HG02840 (cell line): Measurements from ENCODE around the gene OR4K14.
"Not testable (repeated sequence)": the region's sequence is repeated elsewhere in the genome, so short reads cannot be mapped to it uniquely, and the experiment has no call there.

Experiments
- ATAC-seq: cut with Tn5 transposase; IDR thresholded peaks from one replicate; pipeline ENCODE4 v1.9.1; 2021; ENCODE audit warnings: mild to moderate bottlenecking, moderate library complexity, moderate number of reproducible peaks; ENCODE audit not compliant: unreplicated experiment, low FRiP score

The OR4K14 gene, protein sequence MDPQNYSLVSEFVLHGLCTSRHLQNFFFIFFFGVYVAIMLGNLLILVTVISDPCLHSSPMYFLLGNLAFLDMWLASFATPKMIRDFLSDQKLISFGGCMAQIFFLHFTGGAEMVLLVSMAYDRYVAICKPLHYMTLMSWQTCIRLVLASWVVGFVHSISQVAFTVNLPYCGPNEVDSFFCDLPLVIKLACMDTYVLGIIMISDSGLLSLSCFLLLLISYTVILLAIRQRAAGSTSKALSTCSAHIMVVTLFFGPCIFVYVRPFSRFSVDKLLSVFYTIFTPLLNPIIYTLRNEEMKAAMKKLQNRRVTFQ

DNA sequence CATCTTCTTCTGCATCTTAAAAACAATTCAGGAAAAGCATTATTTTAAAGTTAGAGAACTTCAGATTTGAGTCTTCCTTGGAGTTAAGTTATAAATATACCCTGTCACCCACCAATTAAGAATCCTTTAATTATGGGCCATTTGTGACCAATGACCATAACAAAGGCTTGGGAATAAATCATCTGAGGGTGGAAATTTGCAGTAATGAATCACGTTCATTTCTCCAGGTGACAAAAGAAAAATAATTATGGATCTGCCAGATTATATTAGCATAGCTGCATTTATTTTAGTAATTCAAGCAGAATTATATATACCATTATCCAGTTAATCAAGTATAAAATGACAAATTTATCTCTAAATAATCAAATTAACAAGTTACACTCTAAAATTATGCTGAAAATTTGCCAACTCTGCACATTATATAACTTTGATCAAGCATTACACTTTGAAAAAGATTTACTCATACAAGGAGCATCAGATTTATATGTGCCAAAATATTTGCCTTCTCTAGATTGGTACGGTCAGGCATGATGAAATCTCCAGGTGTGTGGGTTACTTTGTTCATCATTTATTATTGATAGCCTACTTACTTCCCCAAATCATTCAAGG, at the start of gene OR4K14:
Gene OR4K14, minus strand, starts transcription at position 51 of the 609 bp plus-strand sequence. CDS start 4,114 bp downstream, outside the sequence.
- no peak for ATAC-seq

DNA sequence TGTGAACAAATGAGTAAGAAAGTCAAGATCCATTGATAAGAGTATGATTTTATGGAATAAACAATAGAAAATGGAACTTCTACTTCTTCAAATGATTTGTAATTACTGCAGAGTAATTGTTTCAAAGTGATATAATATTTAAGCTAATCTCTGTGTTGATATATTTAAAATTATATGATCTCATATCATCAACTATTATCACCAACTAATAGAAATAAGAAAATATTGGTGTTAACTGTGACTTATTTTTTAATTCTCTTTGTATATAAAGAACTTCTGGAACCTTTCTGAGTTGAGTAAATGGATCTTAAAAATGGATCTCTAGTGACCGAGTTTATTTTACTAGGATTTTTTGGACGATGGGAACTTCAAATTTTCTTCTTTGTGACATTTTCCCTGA, 40.6 kb upstream of the OR4K14 start, which contains the start of gene OR4L1:
Gene OR4L1, plus strand, starts transcription at position 301 of the 400 bp plus-strand sequence. Its CDS starts 0 bp downstream, at position 301.
- ATAC-seq, result no peak

DNA sequence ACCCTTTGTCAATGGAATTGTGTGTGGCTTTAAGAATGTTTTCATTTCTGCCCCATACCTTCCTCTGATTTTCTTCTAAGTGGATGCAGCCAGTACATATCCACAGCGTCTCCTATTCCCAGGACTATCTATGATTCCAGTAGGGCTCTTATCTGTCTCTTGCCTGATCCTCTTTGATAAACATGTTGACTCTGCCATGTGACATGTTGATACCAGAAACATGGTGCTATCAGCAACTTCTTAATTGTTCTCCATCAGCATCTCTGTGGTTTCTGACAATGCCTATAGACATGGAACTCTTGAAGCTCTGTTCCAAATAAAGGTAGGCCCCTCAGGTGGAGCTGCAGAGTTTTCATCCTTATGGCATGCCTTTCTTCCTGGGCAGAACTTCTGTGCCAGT, 29.1 kb upstream of the OR4K14 start:
- no peak for ATAC-seq

DNA sequence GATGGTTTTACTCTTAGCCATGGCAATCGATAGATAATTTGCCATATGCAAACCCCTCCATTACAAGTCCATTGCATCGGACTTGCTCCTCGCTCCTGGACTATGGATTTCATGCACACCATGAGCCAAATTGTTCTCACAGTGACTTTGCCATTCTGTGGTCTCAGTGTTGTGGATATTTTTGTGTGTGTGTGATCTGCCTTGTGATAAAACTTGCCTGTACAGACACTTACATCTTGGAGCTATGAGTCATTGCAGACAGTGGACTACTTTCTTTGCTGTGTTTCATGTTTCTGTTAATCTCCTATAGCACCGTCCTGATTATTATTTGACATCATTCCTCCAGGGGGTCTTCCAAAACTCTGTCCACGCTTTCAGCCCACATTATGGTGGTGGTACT, 25.1 kb upstream of the OR4K14 start:
- ATAC-seq, result no peak

DNA sequence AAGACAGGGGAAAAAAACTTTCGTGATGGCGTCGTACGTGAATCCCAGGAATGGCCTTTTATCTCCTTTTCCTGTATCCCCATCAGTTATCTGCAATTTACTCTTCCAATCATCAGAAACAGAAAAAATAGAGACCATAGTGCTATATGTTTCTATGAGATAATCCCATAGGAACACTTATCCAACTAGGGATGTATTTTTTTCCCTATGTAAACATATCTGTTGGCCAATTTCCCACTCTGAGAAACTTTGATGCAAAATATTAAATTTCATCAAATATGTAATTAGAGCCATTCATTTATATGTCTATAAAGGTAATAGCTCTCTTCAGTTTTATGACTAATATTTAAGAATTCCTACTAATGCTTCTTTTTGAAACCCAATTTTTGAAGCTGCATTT, 16.8 kb upstream of the OR4K14 start, which contains the start of gene OR4K13:
Gene OR4K13, minus strand, starts transcription at position 101 of the 400 bp plus-strand sequence. CDS start 1,280 bp downstream, outside the sequence.
- ATAC-seq, result no peak

DNA sequence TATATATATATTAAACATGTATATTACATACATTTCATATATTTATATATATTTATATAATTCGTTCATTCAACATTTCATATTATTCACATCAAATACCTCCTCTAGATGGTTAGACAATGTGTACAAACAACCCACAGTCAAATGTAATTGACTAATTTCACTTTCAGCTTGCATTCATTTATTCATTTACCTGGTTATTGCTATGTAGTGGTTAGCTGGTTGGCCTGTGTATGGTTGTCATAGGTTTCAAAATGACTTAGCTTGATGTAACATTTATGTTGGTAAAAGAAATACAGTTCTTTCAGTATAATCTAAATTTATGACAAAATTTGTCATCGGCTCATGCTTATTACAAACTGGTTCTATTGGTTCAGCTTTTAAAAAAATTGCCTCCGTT, 16.3 kb upstream of the OR4K14 start:
- no peak for ATAC-seq

DNA sequence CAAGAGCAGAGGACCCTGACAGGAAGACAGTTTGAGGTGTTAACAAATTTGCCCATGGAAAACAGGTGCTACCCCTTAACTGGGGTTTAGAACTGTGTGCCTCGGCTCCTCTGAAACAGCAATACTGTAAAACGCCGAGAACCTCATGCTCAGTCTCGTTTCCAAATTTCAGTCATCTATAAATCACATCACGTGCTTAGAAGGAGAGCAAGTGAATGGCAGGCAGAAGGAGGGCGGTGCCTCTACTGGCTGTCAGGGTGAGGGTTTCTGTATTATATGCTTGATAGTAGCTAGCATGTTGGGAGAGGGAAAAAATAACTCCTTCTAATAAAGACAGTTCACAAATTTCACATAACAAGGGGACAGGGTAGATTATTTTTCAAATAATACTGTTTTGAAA, 12.0 kb upstream of the OR4K14 start:
- ATAC-seq, result no peak

DNA sequence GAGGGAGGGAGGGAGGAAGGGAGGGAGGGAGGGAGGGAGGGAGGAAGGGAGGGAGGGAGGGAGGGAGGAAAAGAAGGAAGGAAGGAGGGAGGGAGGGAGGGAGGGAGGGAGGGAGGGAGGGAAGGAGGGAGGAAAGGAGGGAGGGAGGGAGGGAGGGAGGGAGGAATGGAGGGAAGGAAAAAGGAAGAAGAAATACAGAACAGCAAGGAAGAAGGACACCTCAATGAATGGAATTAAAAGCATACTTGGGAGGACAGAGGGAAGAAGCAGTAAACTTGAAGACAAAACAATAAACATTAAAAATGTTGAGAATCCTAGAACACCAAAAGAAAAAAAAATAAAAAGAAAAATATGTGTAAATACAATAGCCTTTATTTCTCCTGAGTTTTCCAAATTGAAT, 11.0 kb downstream of the OR4K14 start:
- ATAC-seq, result no peak

DNA sequence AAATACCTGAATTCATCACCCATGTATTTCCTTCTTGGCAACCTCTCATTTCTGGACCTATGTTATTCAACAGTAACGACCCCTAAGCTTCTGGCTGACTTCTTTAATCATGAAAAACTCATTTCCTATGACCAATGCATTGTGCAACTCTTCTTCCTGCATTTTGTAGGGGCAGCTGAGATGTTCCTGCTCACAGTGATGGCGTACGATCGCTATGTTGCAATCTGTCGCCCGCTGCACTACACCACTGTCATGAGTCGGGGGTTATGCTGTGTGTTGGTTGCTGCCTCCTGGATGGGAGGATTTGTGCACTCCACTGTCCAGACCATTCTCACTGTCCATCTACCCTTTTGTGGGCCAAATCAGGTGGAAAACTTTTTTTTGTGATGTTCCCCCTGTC, 16.8 kb downstream of the OR4K14 start:
- ATAC-seq, result no peak

DNA sequence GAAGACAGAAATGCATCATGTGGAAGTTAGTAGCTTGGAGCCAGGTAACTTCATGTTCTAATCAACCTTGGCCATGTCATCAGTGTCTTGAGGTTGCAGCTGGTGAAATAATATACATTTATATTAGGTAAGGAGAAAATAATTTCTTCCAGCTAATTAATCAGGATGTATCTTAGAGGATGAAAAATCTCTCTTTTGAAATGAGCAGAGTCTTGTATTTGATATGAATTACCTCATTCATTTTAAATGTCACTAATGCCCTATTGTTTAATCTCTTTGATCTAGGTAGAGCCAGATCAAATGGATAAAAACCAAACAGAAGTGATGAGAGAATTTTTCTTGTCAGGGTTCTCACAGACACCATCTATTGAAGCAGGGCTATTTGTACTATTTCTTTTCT, 17.2 kb downstream of the OR4K14 start, which contains the start of gene OR4Q2:
Gene OR4Q2, plus strand, starts transcription at position 301 of the 400 bp plus-strand sequence.
- no peak for ATAC-seq

DNA sequence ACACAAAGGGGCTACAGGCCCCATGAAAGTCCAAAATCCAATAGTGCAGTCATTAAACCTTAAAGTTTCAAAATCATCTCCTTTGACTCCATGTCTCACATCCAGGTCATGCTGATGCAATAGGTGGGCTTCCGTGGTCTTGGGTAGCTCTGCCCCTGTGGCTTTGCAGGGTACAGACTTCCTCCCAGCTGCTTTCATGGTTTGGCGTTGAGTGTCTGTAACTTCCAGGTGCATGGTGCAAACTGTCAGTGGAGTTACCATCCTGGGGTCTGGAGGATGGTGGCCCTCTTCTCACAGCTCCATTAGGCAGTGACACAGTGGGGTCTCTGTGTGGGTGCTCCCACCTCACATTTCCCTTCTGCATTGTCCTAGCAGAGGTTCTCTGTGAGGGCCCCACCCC, 25.7 kb downstream of the OR4K14 start:
- no peak for ATAC-seq

DNA sequence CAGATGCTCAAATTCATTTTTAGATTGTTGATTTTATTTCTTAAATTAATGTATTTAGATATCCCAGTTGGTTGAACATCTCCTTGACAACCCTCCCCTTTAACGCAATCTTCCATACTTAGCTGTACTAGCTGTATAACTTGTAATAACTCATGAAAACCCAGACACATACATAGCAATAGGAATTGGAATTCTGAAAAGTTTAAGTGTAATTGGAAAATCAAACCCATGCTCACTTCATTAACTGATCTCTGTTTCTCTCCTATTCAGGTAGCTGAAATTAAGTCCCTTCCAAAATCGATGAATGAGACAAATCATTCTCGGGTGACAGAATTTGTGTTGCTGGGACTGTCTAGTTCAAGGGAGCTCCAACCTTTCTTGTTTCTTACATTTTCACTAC, 43.8 kb downstream of the OR4K14 start, which contains the start of gene OR4K15:
Gene OR4K15, plus strand, starts transcription at position 301 of the 400 bp plus-strand sequence. Its CDS starts 0 bp downstream, at position 301.
- no peak for ATAC-seq

DNA sequence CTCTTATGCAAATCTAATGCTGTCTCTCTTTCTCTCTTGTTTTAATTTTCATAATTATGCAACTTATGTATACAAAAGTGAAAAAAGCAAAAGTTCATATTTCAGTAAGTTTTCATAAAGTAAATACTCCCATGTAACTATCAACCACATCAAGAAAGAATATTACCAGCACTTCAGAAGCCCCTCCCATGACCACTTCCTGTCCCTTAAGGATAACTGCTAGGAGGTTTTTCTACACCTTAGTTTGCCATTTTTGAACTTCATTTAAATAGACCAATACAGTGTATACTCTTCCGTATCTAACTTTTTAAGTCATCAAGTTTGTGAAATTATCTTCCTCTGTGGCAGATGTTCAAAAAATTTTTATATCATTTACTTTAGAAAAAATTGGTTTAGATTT, 44.3 kb downstream of the OR4K14 start:
- ATAC-seq, result no peak

DNA sequence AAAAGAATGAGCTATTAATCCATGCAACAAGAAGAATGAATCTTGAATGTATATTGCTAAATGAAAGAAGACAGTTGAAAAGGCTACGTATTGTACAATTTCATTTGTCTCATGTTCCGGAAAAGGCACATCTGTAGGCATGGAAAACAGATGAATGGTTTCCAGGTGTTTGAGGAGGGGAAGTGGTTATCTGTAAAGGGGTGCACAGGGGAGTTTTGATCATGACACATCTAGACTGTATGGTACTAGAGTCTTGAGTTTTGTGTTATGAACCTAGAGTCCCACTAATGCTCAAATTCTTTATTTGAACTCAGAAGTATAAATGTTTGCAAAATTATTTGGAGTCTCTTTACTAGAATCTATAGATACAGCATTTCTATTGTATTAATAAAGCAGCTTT, 49.4 kb downstream of the OR4K14 start:
- not testable (repeated sequence) for ATAC-seq
